Endothelial cell (in vitro differentiated cells): ENCODE data around the gene TRPC4AP. TPM values are rescaled to one million over a fixed set of nuclear protein-coding genes. Genes with fewer than 3 reads are reported as not detected.

Source experiments
- DNase-seq: peaks from one replicate; pipeline ENCODE4 v3.0.0; 2021; ENCODE audit warnings: low spot score
- H3K27ac Mint-ChIP-seq: one replicate; pipeline ENCODE4 v1.8.0; 2021; ENCODE audit warnings: mixed read lengths, inconsistent platforms; ENCODE audit not compliant: unreplicated experiment
- H3K27me3 Mint-ChIP-seq: one replicate; pipeline ENCODE4 v1.8.0; 2021; ENCODE audit warnings: mild to moderate bottlenecking, moderate library complexity, mixed read lengths, inconsistent platforms; ENCODE audit not compliant: unreplicated experiment
- H3K36me3 Mint-ChIP-seq: one replicate; pipeline ENCODE4 v1.8.0; 2021; ENCODE audit warnings: mild to moderate bottlenecking, low read depth, mixed read lengths, inconsistent platforms; ENCODE audit not compliant: unreplicated experiment
- H3K4me1 Mint-ChIP-seq: one replicate; pipeline ENCODE4 v1.8.0; 2021; ENCODE audit warnings: mild to moderate bottlenecking, mixed read lengths, inconsistent platforms; ENCODE audit not compliant: unreplicated experiment
- H3K4me3 Mint-ChIP-seq: one replicate; pipeline ENCODE4 v1.8.0; 2021; ENCODE audit warnings: mild to moderate bottlenecking, mixed read lengths, inconsistent platforms; ENCODE audit not compliant: unreplicated experiment
- H3K9me3 Mint-ChIP-seq: one replicate; pipeline ENCODE4 v1.8.0; 2021; ENCODE audit warnings: mixed read lengths, inconsistent platforms; ENCODE audit not compliant: unreplicated experiment
- CTCF ChIP-seq: fragments of 200-600 bp; sonication (generic); IDR thresholded peaks from one replicate; pipeline ENCODE4 v1.5.0; 2021; ENCODE audit warnings: antibody characterized with exemption; ENCODE audit not compliant: unreplicated experiment
- total RNA-seq: library from RNA; stranded (reverse); fragmentation: NEBNext Ultra II Directional; extraction: Animal tissue kit (Norgen Biotek cat#: 25700); gene quantifications from one replicate; pipeline ENCODE4 v1.2.1, GENCODE V29; 2021; ENCODE audit not compliant: unreplicated experiment

Gene TRPC4AP
- total RNA-seq, 1 donor from 2014 or later: 109 TPM

DNA sequence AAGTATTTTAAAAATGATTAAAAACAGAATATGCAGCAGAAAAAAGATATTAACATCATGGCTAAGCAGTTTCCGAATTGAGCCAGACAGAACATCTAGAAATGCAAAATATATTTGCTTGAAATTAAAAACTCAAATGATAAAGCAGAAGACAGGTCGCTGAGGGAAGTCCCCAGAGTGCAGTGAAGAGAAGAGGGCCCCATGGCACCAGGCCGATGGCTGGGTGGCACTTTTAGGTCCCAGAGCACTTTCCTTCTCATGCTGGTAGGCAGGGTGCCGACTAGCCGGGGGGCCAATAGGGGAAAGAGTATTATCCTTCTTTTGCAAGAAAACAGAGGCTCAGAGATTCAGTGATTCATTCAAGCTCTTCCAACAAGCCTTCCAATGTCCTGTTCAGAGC is 78.1 kb downstream of the TRPC4AP start:
- no peaks in the 10 kb centered on the region for H3K9me3 Mint-ChIP-seq
- peaks cover 4% of the 10 kb centered on the region for H3K27me3 Mint-ChIP-seq
- H3K27ac Mint-ChIP-seq: no peak overlapping the region
- peaks cover 3% of the 10 kb centered on the region for H3K4me1 Mint-ChIP-seq
- no peak for TF ChIP-seq CTCF
- peak overlapping the region; percentile 63 for H3K4me3 Mint-ChIP-seq
- H3K36me3 Mint-ChIP-seq: peaks cover 34% of the 10 kb centered on the region
- DNase-seq: no peak

GRCh38 chr20:35013421-35014411 is 78.9 kb downstream of the TRPC4AP start:
- no peak for TF ChIP-seq CTCF
- H3K36me3 Mint-ChIP-seq: peaks cover 41% of the 10 kb centered on the region
- no peaks in the 10 kb centered on the region for H3K9me3 Mint-ChIP-seq
- peaks cover 4% of the 10 kb centered on the region for H3K27me3 Mint-ChIP-seq
- no peak for DNase-seq
- H3K4me1 Mint-ChIP-seq: peaks cover 3% of the 10 kb centered on the region
- H3K27ac Mint-ChIP-seq: no peak overlapping the region
- peak overlapping the region; percentile 76 for H3K4me3 Mint-ChIP-seq

GRCh38 chr20:35012227-35013069 is 80.2 kb downstream of the TRPC4AP start:
- Mint-ChIP-seq H3K4me1 (peaks cover 3% of the 10 kb centered on the region), H3K9me3 (no peaks in the 10 kb centered on the region), H3K27ac (no peak overlapping the region), H3K4me3 (no peak overlapping the region), H3K36me3 (peaks cover 48% of the 10 kb centered on the region), H3K27me3 (peaks cover 4% of the 10 kb centered on the region)
- no peak for DNase-seq
- no peak for TF ChIP-seq CTCF

- Mint-ChIP-seq H3K27me3 (peaks cover 4% of the 10 kb centered on the region), H3K27ac (no peak overlapping the region)
- no peak for TF ChIP-seq CTCF
These were observed 80.9 kb downstream of the TRPC4AP start for GRCh38 chr20:35011589-35012226.

More at GRCh38 chr20:35011589-35012226, 80.9 kb downstream of the TRPC4AP start:
- H3K4me1 Mint-ChIP-seq: peaks cover 3% of the 10 kb centered on the region
- peaks cover 48% of the 10 kb centered on the region for H3K36me3 Mint-ChIP-seq
- DNase-seq: no peak
- no peak overlapping the region for H3K4me3 Mint-ChIP-seq
- no peaks in the 10 kb centered on the region for H3K9me3 Mint-ChIP-seq
